Stomach (tissue), 9 donors: ENCODE results near the gene TMEM165. TPM values are rescaled to one million over a fixed set of nuclear protein-coding genes. Genes with fewer than 3 reads are reported as not detected.

Experiments used
- DNase-seq, 2 donors: peaks; one replicate each; pipeline versions ENCODE4 v3.0.0 to v3.0.0-alpha.2; 2013 to 2019
- H3K27ac ChIP-seq, 5 donors: fragments of 200-600 bp in 4 of 5; sonication (generic) in 4 of 5; one replicate each; pipeline ENCODE4 v1.5.1; 2013 to 2019; ENCODE audit warnings: mild to moderate bottlenecking in 1 of 5, moderate library complexity in 1 of 5
- H3K27me3 ChIP-seq, 3 donors: fragments of 200-600 bp; sonication (generic); one replicate each; pipeline ENCODE4 v1.5.1; 2017 to 2019; ENCODE audit warnings: mixed run types in 1 of 3
- H3K36me3 ChIP-seq, 4 donors: fragments of 200-600 bp; sonication (generic); 1 replicate in 3 of 4; 2 replicates in 1 of 4; pipeline ENCODE4 v1.5.1; 2016 to 2019
- H3K4me1 ChIP-seq, 4 donors: fragments of 200-600 bp; sonication (generic); one replicate each; pipeline ENCODE4 v1.5.1; 2016 to 2019
- H3K4me3 ChIP-seq, 4 donors: fragments of 200-600 bp; sonication (generic) in 3 of 4; one replicate each; pipeline ENCODE4 v1.5.1; 2016 to 2019; ENCODE audit warnings: mild to moderate bottlenecking in 1 of 4
- H3K9me3 ChIP-seq, 4 donors: fragments of 200-600 bp; sonication (generic); one replicate each; pipeline ENCODE4 v1.5.1; 2016 to 2019
- CTCF ChIP-seq, 7 experiments: fragments of 450-650 bp in 4 of 7; fragments of 200-600 bp in 3 of 7; sonication (generic) in 3 of 7; IDR thresholded peaks; one replicate each; pipeline ENCODE4 v1.5.1; 2016 to 2019; ENCODE audit warnings: antibody characterized with exemption in 7 of 7, control low read depth in 2 of 7, mild to moderate bottlenecking in 1 of 7
- EP300 ChIP-seq: sonication (generic); formaldehyde crosslinking; IDR thresholded peaks from one replicate; pipeline ENCODE4 v1.6.1; 2017; ENCODE audit warnings: antibody characterized with exemption
- POLR2A ChIP-seq, 4 donors: fragments of 450-650 bp; IDR thresholded peaks; one replicate each; pipeline ENCODE4 v1.6.1; 2016; ENCODE audit warnings: antibody characterized with exemption in 4 of 4, control low read depth in 2 of 4, mild to moderate bottlenecking in 1 of 4, moderate library complexity in 1 of 4
- POLR2AphosphoS5 ChIP-seq, 3 donors: sonication (generic); formaldehyde crosslinking; IDR thresholded peaks; one replicate each; pipeline ENCODE4 v1.6.1; 2016; ENCODE audit warnings: antibody characterized with exemption in 3 of 3
- WGBS, 5 donors: extraction: QIAGEN DNeasy Blood & Tissue Kit in 3 of 5; methylation state at CpG; one replicate each; pipeline versions ENCODE4 v1.1.5 to v1.1.7; 2013 to 2018; 5-methylcytosine and 5-hydroxymethylcytosine counted together
- intact Hi-C: fragments of 100-400 bp; cut with DNase I; formaldehyde crosslinking; loops from one replicate; pipeline ENCODE4 v1.15.1; 2023; ENCODE audit warnings: low total_unique reads
- polyA plus RNA-seq, 3 donors: library from polyadenylated mRNA; stranded (reverse); fragments of 200-250 nt; gene quantifications; one replicate each; pipeline ENCODE4 v1.2.3, GENCODE V29; 2013
- total RNA-seq, 5 donors: library from RNA; depleted of rRNA; stranded (reverse); fragments of >200 nt; gene quantifications; one replicate each; pipeline versions ENCODE4 v1.1.0 to v1.2.3, GENCODE V29; 2014 to 2016
- donor health status: healthy with polysubstance abuse.
- donor health status: Bipolar disorder and iron deficiency.
- donor health status: healthy.

Gene TMEM165
- total and polyA plus RNA-seq, 8 donors: 21.6 to 365 (median 107) TPM

DNA sequence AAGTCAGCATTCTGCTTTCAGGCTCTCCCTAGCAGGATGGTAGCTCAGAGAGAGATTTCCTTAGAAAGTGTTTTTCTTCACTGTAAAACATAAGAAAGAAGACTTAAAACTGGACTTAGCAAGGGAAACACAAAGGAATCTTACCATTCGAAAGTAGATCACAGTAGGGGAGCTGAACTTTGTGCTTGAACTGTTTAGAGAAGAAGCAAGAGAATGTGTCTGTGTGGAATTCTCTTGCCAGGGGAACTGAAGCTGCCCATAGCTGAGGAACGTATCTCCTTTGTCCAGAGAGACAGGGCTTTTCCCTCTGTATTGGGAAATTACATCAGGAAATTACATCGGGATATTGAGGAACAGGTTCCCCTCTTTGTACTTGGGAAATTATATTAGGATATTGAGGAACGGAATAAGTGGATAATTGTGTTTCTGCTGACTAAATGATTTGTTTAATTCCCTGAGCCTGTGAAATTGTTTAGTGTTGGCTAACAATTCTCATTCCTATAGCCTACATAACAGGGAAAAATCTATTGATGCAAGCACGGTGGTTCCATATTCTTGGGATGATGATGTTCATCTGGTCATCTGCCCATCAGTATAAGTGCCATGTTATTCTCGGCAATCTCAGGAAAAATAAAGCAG lies 28.6 kb upstream of the TMEM165 start:
- WGBS, 5 donors: 85 to 91% (median 89%) methylated on average over 6 of the region's 6 CpGs
- TF ChIP-seq POLR2AphosphoS5 (IDR thresholded peaks at IDR 0.05) (no peak), POLR2A (IDR thresholded peaks at IDR 0.05) (no peak), EP300 (no peak), CTCF (IDR thresholded peaks at IDR 0.05) (no peak)
- intact Hi-C loops: no loop called here
- Histone ChIP-seq H3K36me3 (peaks cover 5 to 33% (median 28%) of the 10 kb centered on the region in 4 donors), H3K4me1 (no peaks in the 10 kb centered on the region), H3K27ac (no peak overlapping the region), H3K27me3 (no peaks in the 10 kb centered on the region), H3K9me3 (no peaks in the 10 kb centered on the region), H3K4me3 (no peak overlapping the region)
- DNase-seq: no peak

DNA sequence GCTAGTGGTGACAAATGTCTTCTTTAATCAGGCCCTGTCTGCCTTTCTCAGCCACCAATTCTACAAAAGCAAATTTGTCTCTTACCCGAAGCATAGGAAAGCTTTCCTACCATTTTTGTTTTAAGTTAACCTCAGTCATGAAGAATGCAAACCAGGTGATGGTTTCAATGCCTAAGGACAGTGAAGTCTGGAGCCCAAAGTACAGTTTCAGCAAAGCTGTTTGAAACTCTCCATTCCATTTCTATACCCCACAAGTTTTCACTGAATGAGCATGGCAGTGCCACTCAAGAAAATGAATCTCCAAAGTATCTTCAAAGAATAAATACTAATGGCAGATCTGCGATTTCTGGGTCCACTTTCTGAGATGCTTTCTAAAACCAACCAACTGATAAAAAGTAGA lies 25.8 kb upstream of the TMEM165 start:
- intact Hi-C loops: no loop called here
- Histone ChIP-seq H3K9me3 (no peaks in the 10 kb centered on the region), H3K36me3 (peaks cover 5 to 26% (median 21%) of the 10 kb centered on the region in 4 donors), H3K27me3 (no peaks in the 10 kb centered on the region), H3K4me3 (no peak overlapping the region), H3K27ac (no peak overlapping the region), H3K4me1 (no peaks in the 10 kb centered on the region)
- TF ChIP-seq POLR2AphosphoS5 (IDR thresholded peaks at IDR 0.05) (no peak), CTCF (IDR thresholded peaks at IDR 0.05) (no peak), EP300 (no peak), POLR2A (IDR thresholded peaks at IDR 0.05) (no peak)
- WGBS, 5 donors: 94 to 96% (median 94%) methylated on average over 2 of the region's 2 CpGs
- DNase-seq: no peak

DNA sequence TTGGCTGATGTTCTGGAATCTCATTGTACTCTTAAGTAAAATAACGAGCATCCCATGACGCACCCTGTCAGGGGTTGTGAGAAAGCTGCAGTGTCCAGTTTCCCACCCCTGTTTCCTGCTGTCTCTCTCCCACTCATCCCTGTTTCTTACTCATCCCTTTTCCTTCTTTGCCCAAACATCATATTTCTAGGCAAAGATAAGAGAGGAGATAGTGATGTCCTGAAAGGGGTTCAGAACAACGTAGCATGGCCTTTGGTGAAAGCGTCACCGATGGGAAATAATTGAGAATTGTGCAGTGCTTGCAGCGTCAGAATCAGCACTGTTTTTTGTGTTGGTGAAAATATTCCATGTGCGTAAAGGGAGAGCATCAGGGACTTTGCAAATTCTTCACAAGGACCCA lies 23.5 kb upstream of the TMEM165 start:
- WGBS, 5 donors: 93 to 95% (median 93%) methylated on average over 7 of the region's 7 CpGs
- H3K36me3 ChIP-seq: peaks cover 0 to 20% (median 16%) of the 10 kb centered on the region in 4 donors
- H3K27me3 ChIP-seq: no peaks in the 10 kb centered on the region
- no peak for TF ChIP-seq POLR2A (IDR thresholded peaks at IDR 0.05)
- TF ChIP-seq POLR2AphosphoS5 (IDR thresholded peaks at IDR 0.05): no peak
- TF ChIP-seq CTCF (IDR thresholded peaks at IDR 0.05): no peak
- no peak for TF ChIP-seq EP300
- no peaks in the 10 kb centered on the region for H3K9me3 ChIP-seq
- no peak overlapping the region for H3K27ac ChIP-seq
- intact Hi-C loops: no loop called here
- H3K4me1 ChIP-seq: no peaks in the 10 kb centered on the region
- no peak overlapping the region for H3K4me3 ChIP-seq
- no peak for DNase-seq

DNA sequence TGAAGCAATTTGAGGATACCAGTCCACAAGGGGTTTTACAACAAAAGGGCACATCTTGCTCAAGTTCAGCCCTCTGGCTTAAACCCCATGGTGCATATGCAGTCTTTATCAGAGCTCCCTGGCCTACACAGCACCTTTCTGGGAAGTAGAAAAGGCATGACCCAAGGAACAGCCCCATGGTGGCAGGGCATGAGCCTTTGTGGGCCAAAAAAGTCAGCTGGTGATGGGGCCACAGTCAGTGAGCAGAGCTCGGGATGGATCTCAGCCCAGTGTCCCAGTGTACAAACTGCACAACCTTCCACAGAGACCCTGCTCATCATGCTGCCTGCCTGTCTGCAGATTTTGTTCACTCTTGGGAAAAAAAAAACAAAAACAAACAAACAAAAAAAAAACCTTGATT lies 22.3 kb upstream of the TMEM165 start:
- no peaks in the 10 kb centered on the region for H3K4me1 ChIP-seq
- H3K36me3 ChIP-seq: peaks cover 0 to 15% (median 13%) of the 10 kb centered on the region in 4 donors
- H3K4me3 ChIP-seq: no peak overlapping the region
- TF ChIP-seq POLR2AphosphoS5 (IDR thresholded peaks at IDR 0.05): no peak
- TF ChIP-seq EP300: no peak
- TF ChIP-seq POLR2A (IDR thresholded peaks at IDR 0.05): no peak
- TF ChIP-seq CTCF (IDR thresholded peaks at IDR 0.05): no peak
- no peaks in the 10 kb centered on the region for H3K27me3 ChIP-seq
- H3K27ac ChIP-seq: no peak overlapping the region
- DNase-seq: no peak
- intact Hi-C loops: no loop called here
- 85 to 100% (median 91%) methylated on average over 1 of the region's 1 CpG for WGBS, 5 donors
- H3K9me3 ChIP-seq: no peaks in the 10 kb centered on the region
